ENCODE results near the gene ATOX1. TPM values are rescaled to one million over a fixed set of nuclear protein-coding genes. Genes with fewer than 3 reads are reported as not detected.

Gene ATOX1
- total and polyA plus RNA-seq, 2 of the 13 experiments (the other 11 are each of a cell fraction or from before 2014, with no cell fraction given) = 62.4 to 124 TPM

- TF ChIP-seq ZBTB39 (CRISPR knock-in tag; IDR thresholded peaks at IDR 0.05) (peak; percentile 4; the same call in 1 of the 2 replicates), HMGXB3 (CRISPR knock-in tag; IDR thresholded peaks at IDR 0.05; ENCODE audit: borderline replicate concordance) (0 out of 2 replicates have a peak, but pooled peaks have one; percentile 16), HMGXB4 (CRISPR knock-in tag; IDR thresholded peaks at IDR 0.05; ENCODE audit: borderline replicate concordance in 1 of 2, low read depth in 1 of 2) (peak; percentile 14 to 41; a peak in 1 of 4 replicates), MED1 (CRISPR knock-in tag; IDR thresholded peaks at IDR 0.05) (0 out of 2 replicates have a peak, but pooled peaks have one; percentile 18), ZBTB38 (CRISPR knock-in tag; IDR thresholded peaks at IDR 0.05) (no peak), ZSCAN21 (CRISPR knock-in tag; IDR thresholded peaks at IDR 0.05; ENCODE audit: borderline replicate concordance) (0 out of 2 replicates have a peak, but pooled peaks have one; percentile 53), EEA1 (CRISPR knock-in tag; IDR thresholded peaks at IDR 0.05; ENCODE audit: borderline replicate concordance) (peak; percentile 15; the same call in 1 of the 2 replicates), ZBTB4 (CRISPR knock-in tag; IDR thresholded peaks at IDR 0.05; ENCODE audit: borderline replicate concordance) (no peak), ZNF343 (CRISPR knock-in tag; IDR thresholded peaks at IDR 0.05) (peak; percentile 58; the same call in 1 of the 2 replicates), BRF2 (CRISPR knock-in tag; IDR thresholded peaks at IDR 0.05) (0 out of 2 replicates have a peak, but pooled peaks have one; percentile 10)
These were observed 13.8 kb upstream of the ATOX1 start (continued) for GRCh38 chr5:151772029-151772845.

Measured in HepG2 (cell line).